Measurements from ENCODE around the gene PSMB11. TPM values are rescaled to one million over a fixed set of nuclear protein-coding genes. Genes with fewer than 3 reads are reported as not detected.

PSMB11 gene
- total RNA-seq, 1 experiment from 2014 or later = not detected

DNA sequence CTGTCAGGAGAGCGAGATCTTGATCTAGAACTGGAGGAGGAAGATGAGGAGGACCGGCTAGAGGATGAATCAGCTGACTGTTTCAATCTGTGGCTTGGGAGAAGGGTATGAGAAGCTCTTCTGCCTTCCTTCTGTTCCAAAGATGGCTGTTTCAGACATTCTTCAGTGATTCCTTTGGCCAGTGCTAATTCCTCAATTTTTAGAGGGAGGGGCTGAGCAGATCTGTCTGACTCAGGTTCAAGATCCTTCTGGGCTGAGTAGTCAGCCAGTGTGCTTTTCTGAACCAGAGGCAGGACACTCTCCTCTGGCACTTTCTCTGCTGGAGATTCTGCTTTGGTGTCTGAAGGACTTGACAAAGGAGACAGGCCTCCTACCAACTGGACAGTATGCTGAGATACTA lies 37.7 kb downstream of the PSMB11 start:
- DNase-seq (ENCODE audit: low spot score) = no peak

DNA sequence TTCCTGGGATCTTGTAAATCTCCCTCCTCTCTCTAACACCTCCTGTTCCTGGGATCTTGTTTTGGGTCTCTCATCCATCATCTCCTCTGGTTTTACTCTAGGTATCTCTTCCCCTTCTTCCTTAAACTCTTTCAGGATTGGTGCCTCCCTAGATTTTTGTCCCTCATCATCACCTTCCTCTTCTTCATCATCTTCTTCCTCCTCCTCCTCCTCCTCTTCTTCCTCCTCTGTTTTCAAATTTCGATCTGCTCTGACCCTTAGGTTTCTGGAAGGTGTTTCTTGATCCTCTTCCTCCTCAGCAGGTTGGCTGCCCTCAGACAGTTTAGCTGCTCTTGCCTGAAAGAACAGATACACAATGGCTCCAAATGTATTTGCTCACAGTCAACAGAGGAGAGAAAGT lies 38.5 kb downstream of the PSMB11 start:
- no peak for DNase-seq (ENCODE audit: low spot score)

GRCh38 chr14:23085458-23085857 lies 43.4 kb downstream of the PSMB11 start:
- no peak for DNase-seq (ENCODE audit: low spot score)

DNA sequence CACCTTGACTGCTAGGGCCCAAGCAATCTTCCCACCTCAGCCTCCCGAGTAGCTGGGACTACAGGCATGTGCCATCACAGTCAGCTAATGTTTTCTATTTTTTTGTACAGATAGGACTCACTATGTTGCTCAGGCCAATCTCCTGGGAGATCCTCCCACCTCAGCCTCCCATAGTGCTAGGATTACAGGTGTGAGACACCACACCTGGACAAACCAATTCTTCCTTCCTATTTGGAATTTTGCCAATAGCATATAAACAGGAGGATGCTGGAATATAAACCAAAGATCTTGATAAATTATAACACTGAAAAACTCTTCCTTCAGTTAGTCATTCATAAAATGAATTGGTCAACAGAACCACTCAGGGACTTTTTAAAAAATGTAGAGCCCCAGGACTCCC lies 44.6 kb downstream of the PSMB11 start:
- DNase-seq (ENCODE audit: low spot score) = no peak

DNA sequence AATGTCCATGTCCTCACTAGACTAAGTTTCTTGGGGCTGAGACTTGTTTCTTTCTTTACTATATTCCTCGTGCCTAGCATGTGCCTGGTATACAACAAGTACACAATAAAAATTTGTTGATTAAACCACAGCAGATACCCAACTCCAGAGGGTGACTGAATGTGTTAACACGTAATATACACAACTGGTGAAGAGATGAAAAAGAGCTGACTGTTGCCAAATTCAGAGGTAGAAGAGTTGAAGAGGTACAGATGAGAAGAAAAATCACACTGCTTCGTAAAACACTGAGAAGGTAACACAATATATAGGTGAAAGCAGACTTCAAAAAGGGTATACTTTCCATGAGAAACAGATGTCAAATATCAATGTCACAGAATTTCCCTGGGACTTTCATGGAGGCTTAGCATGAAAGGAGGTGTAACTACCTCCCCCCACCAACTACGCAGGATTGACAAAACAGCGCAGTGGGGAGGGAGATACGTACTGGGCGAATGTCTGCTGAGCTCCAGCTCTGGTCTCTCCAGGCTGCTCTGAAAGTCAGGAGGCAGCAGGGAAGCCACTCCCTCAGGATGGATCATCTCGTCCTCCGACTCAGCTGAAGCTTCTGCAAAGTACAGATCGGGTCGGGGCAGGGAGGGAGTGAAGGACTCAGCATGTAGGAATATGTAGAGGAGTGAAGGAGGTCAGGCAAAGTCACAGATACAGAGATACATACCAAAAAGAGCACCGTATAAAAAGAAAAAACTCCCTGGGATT lies 47.7 kb downstream of the PSMB11 start:
- DNase-seq (ENCODE audit: low spot score) = no peak

GRCh38 chr14:23090254-23090636 lies 48.2 kb downstream of the PSMB11 start:
- no peak for DNase-seq (ENCODE audit: low spot score)

DNA sequence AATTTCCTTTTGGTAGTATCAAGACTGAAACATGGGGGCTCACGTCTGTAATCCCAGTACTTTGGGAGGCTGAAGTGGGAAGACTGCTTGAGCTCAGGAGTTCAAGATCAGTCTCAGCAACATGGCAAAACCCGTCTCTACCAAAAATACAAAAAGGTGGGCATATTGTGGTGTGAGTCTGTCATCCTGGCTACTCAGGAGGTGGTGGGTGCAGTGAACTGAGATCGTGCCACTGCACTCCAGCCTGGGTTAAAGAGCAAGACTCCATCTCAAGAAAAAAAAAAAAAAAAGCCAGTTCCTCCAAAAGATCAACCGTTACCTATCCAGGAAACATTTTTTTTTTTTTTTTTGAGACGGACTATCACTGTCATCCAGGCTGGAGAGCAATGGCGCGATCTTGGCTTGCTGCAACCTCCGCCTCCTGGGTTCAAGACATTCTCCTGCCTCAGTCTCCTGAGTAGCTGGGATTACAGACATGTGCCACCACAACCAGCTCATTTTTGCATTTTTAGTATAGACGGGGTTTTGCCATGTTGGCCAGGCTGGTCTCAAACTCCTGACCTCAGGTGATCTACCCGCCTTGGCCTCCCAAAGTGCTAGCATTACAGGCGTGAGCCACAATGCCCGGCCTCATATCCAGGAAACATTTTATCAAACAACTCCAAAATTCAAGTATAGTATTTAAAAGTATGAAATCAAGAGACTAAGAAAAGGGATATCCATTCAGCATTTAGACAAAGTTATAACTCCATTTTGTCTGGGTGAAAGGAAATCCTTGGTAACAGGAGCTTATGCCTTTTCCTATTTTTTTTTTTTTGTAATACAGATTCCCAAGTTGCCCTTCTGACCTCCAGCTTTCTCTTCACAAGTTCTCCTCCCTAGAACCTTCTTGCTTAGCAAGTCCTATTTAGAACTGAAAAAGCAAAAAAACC lies 49.5 kb downstream of the PSMB11 start:
- DNase-seq (ENCODE audit: low spot score) = no peak

DNA sequence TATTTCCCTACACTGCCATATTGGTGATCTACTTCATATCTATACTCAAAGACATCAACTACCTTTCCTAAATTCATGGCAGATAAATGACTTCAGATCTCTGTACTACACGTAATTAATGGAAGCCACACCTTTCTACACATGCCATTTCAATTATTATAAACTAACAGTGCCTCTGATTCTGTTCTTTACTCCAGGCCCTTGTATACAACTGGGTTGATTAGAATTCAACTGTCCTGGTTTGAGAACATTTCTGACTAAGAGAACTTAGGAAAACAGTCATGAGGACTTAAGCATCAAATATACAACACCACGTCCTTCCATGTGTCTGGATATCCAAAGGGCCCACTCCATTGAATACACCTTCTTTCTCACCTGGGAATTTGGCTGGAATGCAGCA lies 51.1 kb downstream of the PSMB11 start:
- no peak for DNase-seq (ENCODE audit: low spot score)

- no peak for DNase-seq (ENCODE audit: low spot score)
These were observed 51.5 kb downstream of the PSMB11 start for GRCh38 chr14:23093526-23093925.

Other genes starting within 250 kb of the PSMB11 start
- gene SLC7A7, start 226.8 kb upstream of the PSMB11 start, total RNA-seq (2014; rRNA removed; shearing (Covaris generic)) = 12.2 and 13.6 TPM in 2 replicates
- gene MRPL52, start 212.3 kb upstream of the PSMB11 start, total RNA-seq (2014; rRNA removed; shearing (Covaris generic)) = 45.9 and 56.1 TPM in 2 replicates
- 1.7 and 3.9 TPM in 2 replicates for gene MMP14, start 205.6 kb upstream of the PSMB11 start, total RNA-seq (2014; rRNA removed; shearing (Covaris generic))
- 54.2 and 61.1 TPM in 2 replicates for gene LRP10, start 170.5 kb upstream of the PSMB11 start, total RNA-seq (2014; rRNA removed; shearing (Covaris generic))
- gene REM2, start 159.0 kb upstream of the PSMB11 start, total RNA-seq (2014; rRNA removed; shearing (Covaris generic)) = 0.18 and 0.53 TPM in 2 replicates
- 54.9 and 56.3 TPM in 2 replicates for gene RBM23, start 123.1 kb upstream of the PSMB11 start, total RNA-seq (2014; rRNA removed; shearing (Covaris generic))
- 46.4 and 47.6 TPM in 2 replicates for gene PRMT5, start 112.8 kb upstream of the PSMB11 start, total RNA-seq (2014; rRNA removed; shearing (Covaris generic))
- 28.5 and 29.4 TPM in 2 replicates for gene HAUS4, start 85.1 kb upstream of the PSMB11 start, total RNA-seq (2014; rRNA removed; shearing (Covaris generic))
- gene AJUBA, start 59.7 kb upstream of the PSMB11 start, total RNA-seq (2014; rRNA removed; shearing (Covaris generic)) = 52.0 and 53.6 TPM in 2 replicates
- 14.6 and 15.1 TPM in 2 replicates for gene C14orf93, start 32.1 kb upstream of the PSMB11 start, total RNA-seq (2014; rRNA removed; shearing (Covaris generic))
- 198 and 205 TPM in 2 replicates for gene PSMB5, start 7.3 kb upstream of the PSMB11 start, total RNA-seq (2014; rRNA removed; shearing (Covaris generic))
- gene CDH24, start 15.3 kb downstream of the PSMB11 start, total RNA-seq (2014; rRNA removed; shearing (Covaris generic)) = 11.4 and 15.0 TPM in 2 replicates
- gene ACIN1, start 52.9 kb downstream of the PSMB11 start, total RNA-seq (2014; rRNA removed; shearing (Covaris generic)) = 59.1 and 64.4 TPM in 2 replicates
- gene C14orf119, start 53.3 kb downstream of the PSMB11 start, total RNA-seq (2014; rRNA removed; shearing (Covaris generic)) = 31.4 and 36.3 TPM in 2 replicates
- gene CIROP, start 62.8 kb downstream of the PSMB11 start, total RNA-seq (2014; rRNA removed; shearing (Covaris generic)) = not detected in 2 replicates
- not detected in 2 replicates for gene CEBPE, start 77.0 kb downstream of the PSMB11 start, total RNA-seq (2014; rRNA removed; shearing (Covaris generic))
- gene SLC7A8, start 141.4 kb downstream of the PSMB11 start, total RNA-seq (2014; rRNA removed; shearing (Covaris generic)) = 0.03 and 0.23 TPM in 2 replicates
- gene RNF212B, start 195.7 kb downstream of the PSMB11 start, total RNA-seq (2014; rRNA removed; shearing (Covaris generic)) = not detected in 2 replicates
- gene HOMEZ, start 243.9 kb downstream of the PSMB11 start, total RNA-seq (2014; rRNA removed; shearing (Covaris generic)) = 4.3 and 7.9 TPM in 2 replicates